MM.1S (cell line): ENCODE measurements around the gene CRY2.

Experiments
- DNase-seq: peaks from one replicate; pipeline ENCODE4 v3.0.0-alpha.2; 2015
- H2AFZ ChIP-seq: fragments of 300-600 bp; sonication (generic); 2 replicates; pipeline ENCODE4 v1.6.0; 2016; ENCODE audit warnings: antibody characterized with exemption, low read length
- H3F3A ChIP-seq: fragments of 300-600 bp; sonication (generic); 2 replicates; pipeline ENCODE4 v1.6.1; 2016; ENCODE audit warnings: mild to moderate bottlenecking, antibody characterized with exemption, low read length, moderate library complexity, mixed read lengths; ENCODE audit not compliant: insufficient read depth
- H3K27ac ChIP-seq: fragments of 300-600 bp; sonication (generic); 2 replicates; pipeline ENCODE4 v1.5.1; 2016; ENCODE audit warnings: mild to moderate bottlenecking, low read length
- H3K27me3 ChIP-seq: fragments of 300-600 bp; sonication (generic); replicated peaks from 2 replicates; pipeline ENCODE4 v1.6.0; 2016; ENCODE audit warnings: low read length; ENCODE audit not compliant: insufficient read depth
- H3K36me3 ChIP-seq: fragments of 300-600 bp; sonication (generic); replicated peaks from 2 replicates; pipeline ENCODE4 v1.6.1; 2016; ENCODE audit warnings: mild to moderate bottlenecking, low read length, mixed read lengths; ENCODE audit not compliant: insufficient read depth
- H3K4me1 ChIP-seq: fragments of 300-600 bp; sonication (generic); 2 replicates; pipeline ENCODE4 v1.6.1; 2016; ENCODE audit warnings: low read length, mixed read lengths
- H3K4me2 ChIP-seq: fragments of 300-600 bp; sonication (generic); 2 replicates; pipeline ENCODE4 v1.6.0; 2016; ENCODE audit warnings: low read depth, low read length
- H3K4me3 ChIP-seq: fragments of 300-600 bp; sonication (generic); 2 replicates; pipeline ENCODE4 v1.5.1; 2016; ENCODE audit warnings: low read length, mixed read lengths
- H3K79me2 ChIP-seq: fragments of 300-600 bp; sonication (generic); 2 replicates; pipeline ENCODE4 v1.6.1; 2016; ENCODE audit warnings: mixed run types, low read length, mixed read lengths
- H3K9ac ChIP-seq: fragments of 300-600 bp; sonication (generic); 2 replicates; pipeline ENCODE4 v1.6.1; 2016; ENCODE audit warnings: low read length, mixed read lengths
- H3K9me2 ChIP-seq: fragments of 300-600 bp; sonication (generic); replicated peaks from 2 replicates; pipeline ENCODE4 v1.6.1; 2016; ENCODE audit warnings: mild to moderate bottlenecking, low read length, mixed read lengths; ENCODE audit not compliant: insufficient read depth
- H3K9me3 ChIP-seq: fragments of 300-600 bp; sonication (generic); replicated peaks from 2 replicates; pipeline ENCODE4 v1.6.1; 2016; ENCODE audit warnings: mild to moderate bottlenecking, low read length, mixed read lengths; ENCODE audit not compliant: insufficient read depth
- H4K20me1 ChIP-seq: fragments of 300-600 bp; sonication (generic); 2 replicates; pipeline ENCODE4 v1.6.1; 2016; ENCODE audit warnings: mild to moderate bottlenecking, low read length, moderate library complexity, mixed read lengths; ENCODE audit not compliant: insufficient read depth
- CTCF ChIP-seq: fragments of 300-600 bp; sonication (generic); IDR thresholded peaks from 2 replicates; pipeline ENCODE4 v1.5.1; 2016; ENCODE audit warnings: antibody characterized with exemption, low read length, mixed read lengths
- EZH2 ChIP-seq: fragments of 300-600 bp; sonication (generic); optimal IDR thresholded peaks from 2 replicates; pipeline ENCODE3; 2017; ENCODE audit warnings: low read depth, mild to moderate bottlenecking, antibody characterized with exemption, low read length, mixed read lengths
- EZH2phosphoT487 ChIP-seq: fragments of 300-600 bp; sonication (generic); IDR thresholded peaks from 2 replicates; pipeline ENCODE4 v1.6.1; 2018; ENCODE audit warnings: antibody characterized with exemption, low read length

CRY2 gene

DNA sequence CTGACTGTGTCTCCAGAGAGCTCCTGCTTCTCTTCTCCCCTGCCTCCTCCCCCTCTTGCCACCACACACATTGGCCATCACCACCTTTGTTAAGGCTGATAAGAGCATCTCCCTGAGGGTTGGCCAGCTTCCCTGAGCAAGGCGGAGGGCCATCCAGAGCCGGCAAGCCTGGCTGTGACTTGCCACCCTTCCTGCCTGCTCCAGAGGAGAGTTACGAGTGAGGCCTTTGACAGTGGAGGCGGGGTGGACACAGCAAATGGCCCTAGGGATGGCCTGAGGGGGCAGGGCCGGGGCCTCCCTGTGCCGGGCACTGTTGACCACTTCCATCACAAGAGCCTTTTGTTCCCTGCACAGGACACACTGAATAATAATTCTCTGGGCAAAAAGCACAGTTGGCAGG is 54.4 kb downstream of the CRY2 start:
- H3K36me3 ChIP-seq: no peaks in the 10 kb centered on the region
- DNase-seq: no peak
- TF ChIP-seq CTCF (no peak), EZH2 (no peak), EZH2phosphoT487 (no peak)
- no peaks in the 10 kb centered on the region for H3F3A ChIP-seq
- no peak overlapping the region for H3K4me3 ChIP-seq
- H3K27ac ChIP-seq: no peak overlapping the region
- no peak overlapping the region for H2AFZ ChIP-seq
- H3K79me2 ChIP-seq: no peaks in the 10 kb centered on the region
- no peaks in the 10 kb centered on the region for H4K20me1 ChIP-seq
- H3K9ac ChIP-seq: no peak overlapping the region
- H3K4me2 ChIP-seq: no peak overlapping the region
- H3K9me3 ChIP-seq: no peaks in the 10 kb centered on the region
- peaks cover 54% of the 10 kb centered on the region for H3K27me3 ChIP-seq
- H3K9me2 ChIP-seq: no peaks in the 10 kb centered on the region
- H3K4me1 ChIP-seq: no peaks in the 10 kb centered on the region

- Histone ChIP-seq H3K27me3 (peaks cover 43% of the 10 kb centered on the region), H3K9me3 (no peaks in the 10 kb centered on the region), H3K36me3 (no peaks in the 10 kb centered on the region), H3K79me2 (no peaks in the 10 kb centered on the region), H4K20me1 (no peaks in the 10 kb centered on the region), H3K27ac (no peak overlapping the region), H3K9me2 (no peaks in the 10 kb centered on the region), H3K4me2 (no peak overlapping the region), H3K4me1 (no peaks in the 10 kb centered on the region), H3F3A (no peaks in the 10 kb centered on the region), H2AFZ (no peak overlapping the region), H3K9ac (no peak overlapping the region), H3K4me3 (no peak overlapping the region)
- DNase-seq: no peak
- no peak for TF ChIP-seq EZH2phosphoT487
- no peak for TF ChIP-seq EZH2
- TF ChIP-seq CTCF: no peak
These were observed 55.4 kb downstream of the CRY2 start for GRCh38 chr11:45902452-45903380.

DNA sequence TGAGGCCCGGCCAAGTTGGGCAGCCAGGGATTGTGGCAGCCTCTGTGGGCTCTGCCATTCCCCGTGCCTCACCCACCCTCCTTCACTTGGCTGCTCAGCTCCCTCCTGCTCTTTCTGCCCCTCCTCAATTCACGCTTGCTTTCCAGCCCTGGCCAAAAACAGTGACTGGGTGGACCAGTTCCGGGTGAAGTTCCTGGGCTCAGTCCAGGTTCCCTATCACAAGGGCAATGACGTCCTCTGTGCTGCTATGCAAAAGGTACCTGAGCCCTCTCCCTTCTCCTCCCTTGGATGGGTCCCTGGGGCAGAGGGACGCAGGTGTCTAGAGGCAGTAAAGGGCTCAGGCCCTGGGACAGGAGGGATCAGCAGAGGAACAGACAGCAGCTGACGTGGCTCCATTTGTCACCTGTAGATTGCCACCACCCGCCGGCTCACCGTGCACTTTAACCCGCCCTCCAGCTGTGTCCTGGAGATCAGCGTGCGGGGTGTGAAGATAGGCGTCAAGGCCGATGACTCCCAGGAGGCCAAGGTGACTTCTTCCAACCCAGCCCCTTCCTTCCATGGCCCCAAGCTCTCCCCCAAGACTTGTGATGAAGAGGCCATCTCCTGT is 57.1 kb downstream of the CRY2 start:
- TF ChIP-seq EZH2 (no peak), CTCF (no peak), EZH2phosphoT487 (no peak)
- no peaks in the 10 kb centered on the region for H3K79me2 ChIP-seq
- no peak for DNase-seq
- H3K4me1 ChIP-seq: no peaks in the 10 kb centered on the region
- no peaks in the 10 kb centered on the region for H3F3A ChIP-seq
- no peak overlapping the region for H3K4me2 ChIP-seq
- no peak overlapping the region for H3K27ac ChIP-seq
- H3K9me3 ChIP-seq: no peaks in the 10 kb centered on the region
- no peak overlapping the region for H2AFZ ChIP-seq
- H3K9ac ChIP-seq: no peak overlapping the region
- no peaks in the 10 kb centered on the region for H3K9me2 ChIP-seq
- H3K4me3 ChIP-seq: no peak overlapping the region
- H3K27me3 ChIP-seq: peaks cover 26% of the 10 kb centered on the region
- H4K20me1 ChIP-seq: no peaks in the 10 kb centered on the region
- H3K36me3 ChIP-seq: no peaks in the 10 kb centered on the region
